WTC11 (cell line): ENCODE results near the gene ELK3. TPM values are rescaled to one million over a fixed set of nuclear protein-coding genes. Genes with fewer than 3 reads are reported as not detected.
A peak's percentile ranks its signal among the peaks of the same experiment; 100 is the strongest.

Source experiments
- ATAC-seq: fragments of 200-7000 bp; cut with Tn5 transposase; 2 replicates; pipeline ENCODE4 v1.10.0; 2021; ENCODE audit warnings: mild to moderate bottlenecking, moderate library complexity
- CTCF ChIA-PET: fragments of 300-600 bp; sonication (Branson Sonifier 250); formaldehyde crosslinking; loops from one replicate; lab custom pipeline; 2021; ENCODE audit warnings: antibody characterized with exemption; lab: Charles Lee
- POLR2A ChIA-PET: fragments of 350-600 bp; sonication (Branson Sonifier 250); formaldehyde crosslinking; loops from one replicate; lab custom pipeline; 2021; ENCODE audit warnings: antibody characterized with exemption; lab: Charles Lee
- DNase-seq: peaks from one replicate; pipeline ENCODE4 v3.0.0; 2021; ENCODE audit warnings: low spot score
- H3K27ac Mint-ChIP-seq: 2 replicates; pipeline ENCODE4 v1.8.0; 2021; ENCODE audit warnings: mixed read lengths
- H3K27me3 Mint-ChIP-seq: 2 replicates; pipeline ENCODE4 v1.8.0; 2021; ENCODE audit warnings: low read depth, mild to moderate bottlenecking, moderate library complexity, mixed read lengths
- H3K36me3 Mint-ChIP-seq: 2 replicates; pipeline ENCODE4 v1.8.0; 2021; ENCODE audit warnings: mixed read lengths
- H3K4me1 Mint-ChIP-seq: 2 replicates; pipeline ENCODE4 v1.8.0; 2022; ENCODE audit warnings: mixed read lengths
- H3K4me3 Mint-ChIP-seq: 2 replicates; pipeline ENCODE4 v1.8.0; 2021; ENCODE audit warnings: mild to moderate bottlenecking, moderate library complexity, mixed read lengths
- H3K9me3 Mint-ChIP-seq: 2 replicates; pipeline ENCODE4 v1.8.0; 2021; ENCODE audit warnings: mixed read lengths
- AR ChIP-seq: fragments of 250-450 bp; sonication (Bioruptor Pico); IDR thresholded peaks from 2 replicates; pipeline ENCODE4 v1.9.0; 2021; ENCODE audit warnings: mild to moderate bottlenecking
- ESRRA ChIP-seq: sonication (generic); formaldehyde crosslinking; IDR thresholded peaks from 2 replicates; pipeline ENCODE4 v1.8.1; 2022; ENCODE audit warnings: mild to moderate bottlenecking, missing genetic modification reagents, borderline replicate concordance
- FOXJ3 ChIP-seq: sonication (generic); formaldehyde crosslinking; IDR thresholded peaks from 2 replicates; pipeline ENCODE4 v1.9.0; 2021; ENCODE audit warnings: missing genetic modification reagents, mild to moderate bottlenecking, borderline replicate concordance
- IRF1 ChIP-seq: sonication (generic); formaldehyde crosslinking; IDR thresholded peaks from 2 replicates; pipeline ENCODE4 v1.8.0; 2023; ENCODE audit warnings: missing genetic modification reagents
- KAT7 ChIP-seq: sonication (generic); formaldehyde crosslinking; IDR thresholded peaks from 2 replicates; pipeline ENCODE4 v1.8.1; 2023; ENCODE audit warnings: missing genetic modification reagents, mild to moderate bottlenecking, borderline replicate concordance
- MAX ChIP-seq: sonication (generic); formaldehyde crosslinking; IDR thresholded peaks from 2 replicates; pipeline ENCODE4 v1.8.0; 2022; ENCODE audit warnings: mild to moderate bottlenecking, missing genetic modification reagents
- NFYB ChIP-seq: sonication (generic); formaldehyde crosslinking; conservative IDR thresholded peaks from 2 replicates; pipeline ENCODE4 v1.8.0; 2022; ENCODE audit warnings: low read depth, missing genetic modification reagents
- NR2C2 ChIP-seq: sonication (generic); formaldehyde crosslinking; IDR thresholded peaks from 2 replicates; pipeline ENCODE4 v1.8.0; 2022; ENCODE audit warnings: mild to moderate bottlenecking, missing genetic modification reagents
- PRDM15 ChIP-seq: sonication (generic); formaldehyde crosslinking; IDR thresholded peaks from 2 replicates; pipeline ENCODE4 v1.8.0; 2022; ENCODE audit warnings: missing genetic modification reagents
- PRRX2 ChIP-seq: fragments of 250-450 bp; sonication (Bioruptor Pico); IDR thresholded peaks from 2 replicates; pipeline ENCODE4 v1.8.0; 2021; ENCODE audit warnings: mild to moderate bottlenecking
- SMAD4 ChIP-seq: sonication (generic); formaldehyde crosslinking; IDR thresholded peaks from 2 replicates; pipeline ENCODE4 v1.8.0; 2022; ENCODE audit warnings: mild to moderate bottlenecking, missing genetic modification reagents
- SOX15 ChIP-seq: fragments of 250-450 bp; sonication (Bioruptor Pico); IDR thresholded peaks from 2 replicates; pipeline ENCODE4 v1.9.0; 2021; ENCODE audit warnings: mild to moderate bottlenecking
- SP1 ChIP-seq: sonication (generic); formaldehyde crosslinking; conservative IDR thresholded peaks from 2 replicates; pipeline ENCODE4 v1.8.1; 2022; ENCODE audit warnings: missing genetic modification reagents
- TCF7 ChIP-seq: sonication (generic); formaldehyde crosslinking; IDR thresholded peaks from 2 replicates; pipeline ENCODE4 v1.8.0; 2022; ENCODE audit warnings: mild to moderate bottlenecking, low read depth, missing genetic modification reagents, moderate library complexity
- TEAD4 ChIP-seq: sonication (generic); formaldehyde crosslinking; IDR thresholded peaks from 2 replicates; pipeline ENCODE4 v1.8.0; 2022; ENCODE audit warnings: mild to moderate bottlenecking, missing genetic modification reagents
- ZNF121 ChIP-seq: sonication (generic); formaldehyde crosslinking; IDR thresholded peaks from 2 replicates; pipeline ENCODE4 v1.8.0; 2023; ENCODE audit warnings: missing genetic modification reagents
- ZNF281 ChIP-seq: sonication (generic); formaldehyde crosslinking; IDR thresholded peaks from 2 replicates; pipeline ENCODE4 v1.8.0; 2023; ENCODE audit warnings: mild to moderate bottlenecking, missing genetic modification reagents
- ZNF317 ChIP-seq: sonication (generic); formaldehyde crosslinking; IDR thresholded peaks from 2 replicates; pipeline ENCODE4 v1.8.1; 2023; ENCODE audit warnings: low read depth, mild to moderate bottlenecking, moderate library complexity, missing genetic modification reagents, borderline replicate concordance
- ZNF425 ChIP-seq: fragments of 250-450 bp; sonication (Bioruptor Pico); conservative IDR thresholded peaks from 2 replicates; pipeline ENCODE4 v1.9.0; 2021; ENCODE audit warnings: mild to moderate bottlenecking
- total RNA-seq: library from RNA; stranded (reverse); gene quantifications from 3 replicates; pipeline ENCODE4 v1.2.3, GENCODE V29; 2021

Gene ELK3
- total RNA-seq, 1 experiment from 2014 or later: 16.5 TPM

- no peak for TF ChIP-seq ZNF425 (CRISPR knock-in tag)
- no peak for TF ChIP-seq ZNF121 (CRISPR knock-in tag)
- no peak for TF ChIP-seq SMAD4 (CRISPR knock-in tag)
- TF ChIP-seq MAX (CRISPR knock-in tag): no peak
- TF ChIP-seq KAT7 (CRISPR knock-in tag): no peak
- no peak for TF ChIP-seq FOXJ3 (CRISPR knock-in tag)
- TF ChIP-seq TCF7 (CRISPR knock-in tag): no peak
Observed at GRCh38 chr12:96246926-96247505, 52.8 kb downstream of the ELK3 start (continued).

- TF ChIP-seq NFYB (CRISPR knock-in tag) (no peak), NR2C2 (CRISPR knock-in tag) (no peak), AR (CRISPR knock-in tag) (no peak), ESRRA (no peak), SOX15 (no peak), TEAD4 (CRISPR knock-in tag) (no peak), SP1 (no peak)
- ChIA-PET POLR2A (no interaction called here), CTCF (no interaction called here)
- H3K4me1 Mint-ChIP-seq: no peaks in the 10 kb centered on the region
- no peaks in the 10 kb centered on the region for H3K27me3 Mint-ChIP-seq
- H3K4me3 Mint-ChIP-seq: no peak overlapping the region
- no peak overlapping the region for H3K27ac Mint-ChIP-seq
- DNase-seq (no peak), ATAC-seq (peak; percentile 66)
- H3K9me3 Mint-ChIP-seq: no peaks in the 10 kb centered on the region
- peaks cover 29% of the 10 kb centered on the region for H3K36me3 Mint-ChIP-seq
Observed at GRCh38 chr12:96247563-96247962, 53.4 kb downstream of the ELK3 start.

- DNase-seq (no peak), ATAC-seq (no peak)
- CTCF ChIA-PET: no interaction called here
- peaks cover 29% of the 10 kb centered on the region for H3K36me3 Mint-ChIP-seq
- no peak overlapping the region for H3K27ac Mint-ChIP-seq
- no peaks in the 10 kb centered on the region for H3K4me1 Mint-ChIP-seq
- no peaks in the 10 kb centered on the region for H3K9me3 Mint-ChIP-seq
- H3K4me3 Mint-ChIP-seq: no peak overlapping the region
- POLR2A ChIA-PET: interaction anchor here (0.6 kb wide), 1 partner anchor 14 kb away, joined by 4 read pairs; no protein-coding TSS in a partner anchor
- H3K27me3 Mint-ChIP-seq: no peaks in the 10 kb centered on the region
- no peak for TF ChIP-seq ZNF281
- no peak for TF ChIP-seq PRRX2 (CRISPR knock-in tag)
- no peak for TF ChIP-seq ZNF317
- no peak for TF ChIP-seq PRDM15 (CRISPR knock-in tag)
- TF ChIP-seq IRF1: no peak
Observed at GRCh38 chr12:96248136-96248931, 54.2 kb downstream of the ELK3 start.
